B cell (primary cell): ENCODE data around the gene PIPOX.

Source experiments
- CTCF ChIP-seq: fragments of 200-600 bp; IDR thresholded peaks from one replicate; pipeline ENCODE4 v1.8.0; 2022; ENCODE audit warnings: antibody characterized with exemption, mild to moderate bottlenecking
- EZH2 ChIP-seq: IDR thresholded peaks from 2 replicates; pipeline ENCODE4 v1.6.1; 2012; ENCODE audit warnings: borderline replicate concordance, low read depth, mild to moderate bottlenecking, moderate library complexity, low read length; ENCODE audit not compliant: insufficient read depth, poor library complexity, severe bottlenecking

- no peak for TF ChIP-seq CTCF
- no peak for TF ChIP-seq EZH2
Measured at GRCh38 chr17:29063992-29064391, 21.1 kb downstream of the PIPOX start.
